WTC11 (cell line): ENCODE results near the gene MPPE1. TPM values are rescaled to one million over a fixed set of nuclear protein-coding genes. Genes with fewer than 3 reads are reported as not detected.

Source experiments
- ATAC-seq: fragments of 200-7000 bp; cut with Tn5 transposase; 2 replicates; pipeline ENCODE4 v1.10.0; 2021; ENCODE audit warnings: mild to moderate bottlenecking, moderate library complexity
- CTCF ChIA-PET: fragments of 300-600 bp; sonication (Branson Sonifier 250); formaldehyde crosslinking; loops from one replicate; lab custom pipeline; 2021; ENCODE audit warnings: antibody characterized with exemption; lab: Charles Lee
- POLR2A ChIA-PET: fragments of 350-600 bp; sonication (Branson Sonifier 250); formaldehyde crosslinking; loops from one replicate; lab custom pipeline; 2021; ENCODE audit warnings: antibody characterized with exemption; lab: Charles Lee
- DNase-seq: peaks from one replicate; pipeline ENCODE4 v3.0.0; 2021; ENCODE audit warnings: low spot score
- H3K27ac Mint-ChIP-seq: 2 replicates; pipeline ENCODE4 v1.8.0; 2021; ENCODE audit warnings: mixed read lengths
- H3K27me3 Mint-ChIP-seq: 2 replicates; pipeline ENCODE4 v1.8.0; 2021; ENCODE audit warnings: low read depth, mild to moderate bottlenecking, moderate library complexity, mixed read lengths
- H3K36me3 Mint-ChIP-seq: 2 replicates; pipeline ENCODE4 v1.8.0; 2021; ENCODE audit warnings: mixed read lengths
- H3K4me1 Mint-ChIP-seq: 2 replicates; pipeline ENCODE4 v1.8.0; 2022; ENCODE audit warnings: mixed read lengths
- H3K4me3 Mint-ChIP-seq: 2 replicates; pipeline ENCODE4 v1.8.0; 2021; ENCODE audit warnings: mild to moderate bottlenecking, moderate library complexity, mixed read lengths
- H3K9me3 Mint-ChIP-seq: 2 replicates; pipeline ENCODE4 v1.8.0; 2021; ENCODE audit warnings: mixed read lengths
- FOXJ3 ChIP-seq: sonication (generic); formaldehyde crosslinking; IDR thresholded peaks from 2 replicates; pipeline ENCODE4 v1.9.0; 2021; ENCODE audit warnings: missing genetic modification reagents, mild to moderate bottlenecking, borderline replicate concordance
- GABPB1 ChIP-seq: sonication (generic); formaldehyde crosslinking; IDR thresholded peaks from 2 replicates; pipeline ENCODE4 v1.8.1; 2023; ENCODE audit warnings: mild to moderate bottlenecking, missing genetic modification reagents
- JAZF1 ChIP-seq: fragments of 250-450 bp; sonication (Bioruptor Pico); IDR thresholded peaks from 2 replicates; pipeline ENCODE4 v1.9.0; 2021; ENCODE audit warnings: moderate library complexity, mild to moderate bottlenecking, inconsistent platforms
- SMAD4 ChIP-seq: sonication (generic); formaldehyde crosslinking; IDR thresholded peaks from 2 replicates; pipeline ENCODE4 v1.8.0; 2022; ENCODE audit warnings: mild to moderate bottlenecking, missing genetic modification reagents
- SP1 ChIP-seq: sonication (generic); formaldehyde crosslinking; conservative IDR thresholded peaks from 2 replicates; pipeline ENCODE4 v1.8.1; 2022; ENCODE audit warnings: missing genetic modification reagents
- TCF7 ChIP-seq: sonication (generic); formaldehyde crosslinking; IDR thresholded peaks from 2 replicates; pipeline ENCODE4 v1.8.0; 2022; ENCODE audit warnings: mild to moderate bottlenecking, low read depth, missing genetic modification reagents, moderate library complexity
- TP53 ChIP-seq: sonication (generic); formaldehyde crosslinking; IDR thresholded peaks from 2 replicates; pipeline ENCODE4 v1.8.1; 2023; ENCODE audit warnings: mild to moderate bottlenecking, missing genetic modification reagents
- ZNF232 ChIP-seq: sonication (generic); formaldehyde crosslinking; IDR thresholded peaks from 2 replicates; pipeline ENCODE4 v1.8.0; 2022; ENCODE audit warnings: mild to moderate bottlenecking, missing genetic modification reagents
- ZNF416 ChIP-seq: fragments of 250-450 bp; sonication (Bioruptor Pico); IDR thresholded peaks from 2 replicates; pipeline ENCODE4 v1.9.0; 2021; ENCODE audit warnings: mild to moderate bottlenecking, inconsistent platforms
- total RNA-seq: library from RNA; stranded (reverse); gene quantifications from 3 replicates; pipeline ENCODE4 v1.2.3, GENCODE V29; 2021
- TF ChIP-seq, protein P1 (sequence below): fragments of 250-450 bp; sonication (Bioruptor Pico); IDR thresholded peaks from 2 replicates; pipeline ENCODE4 v1.9.0; 2021; ENCODE audit warnings: mild to moderate bottlenecking, borderline replicate concordance
- TF ChIP-seq, protein P2 (sequence below): fragments of 250-450 bp; sonication (Bioruptor Pico); IDR thresholded peaks from 2 replicates; pipeline ENCODE4 v1.9.0; 2021; ENCODE audit warnings: mild to moderate bottlenecking
- TF ChIP-seq, protein P3 (sequence below): sonication (generic); formaldehyde crosslinking; IDR thresholded peaks from 2 replicates; pipeline ENCODE4 v1.8.0; 2022; ENCODE audit warnings: mild to moderate bottlenecking, missing genetic modification reagents
- TF ChIP-seq, protein P4 (sequence below): sonication (generic); formaldehyde crosslinking; IDR thresholded peaks from 2 replicates; pipeline ENCODE4 v1.8.0; 2022; ENCODE audit warnings: mild to moderate bottlenecking, missing genetic modification reagents
- TF ChIP-seq, protein P5 (sequence below): fragments of 250-450 bp; sonication (Bioruptor Pico); IDR thresholded peaks from 2 replicates; pipeline ENCODE4 v1.8.0; 2021; ENCODE audit warnings: mild to moderate bottlenecking
- TF ChIP-seq, protein P6 (sequence below): sonication (generic); formaldehyde crosslinking; conservative IDR thresholded peaks from 2 replicates; pipeline ENCODE4 v1.8.1; 2023; ENCODE audit warnings: mild to moderate bottlenecking, low read depth, missing genetic modification reagents, moderate library complexity
- TF ChIP-seq, protein P7 (sequence below): sonication (generic); formaldehyde crosslinking; IDR thresholded peaks from 2 replicates; pipeline ENCODE4 v1.8.0; 2022; ENCODE audit warnings: mild to moderate bottlenecking, missing genetic modification reagents
- TF ChIP-seq, protein P8 (sequence below): sonication (generic); formaldehyde crosslinking; IDR thresholded peaks from 2 replicates; pipeline ENCODE4 v1.8.1; 2023; ENCODE audit warnings: mild to moderate bottlenecking, missing genetic modification reagents
- TF ChIP-seq, protein P9 (sequence below): sonication (generic); formaldehyde crosslinking; IDR thresholded peaks from 2 replicates; pipeline ENCODE4 v1.8.1; 2023; ENCODE audit warnings: mild to moderate bottlenecking, missing genetic modification reagents, moderate library complexity

MPPE1 gene
- total RNA-seq, 1 experiment from 2014 or later, result 29.1 TPM

DNA sequence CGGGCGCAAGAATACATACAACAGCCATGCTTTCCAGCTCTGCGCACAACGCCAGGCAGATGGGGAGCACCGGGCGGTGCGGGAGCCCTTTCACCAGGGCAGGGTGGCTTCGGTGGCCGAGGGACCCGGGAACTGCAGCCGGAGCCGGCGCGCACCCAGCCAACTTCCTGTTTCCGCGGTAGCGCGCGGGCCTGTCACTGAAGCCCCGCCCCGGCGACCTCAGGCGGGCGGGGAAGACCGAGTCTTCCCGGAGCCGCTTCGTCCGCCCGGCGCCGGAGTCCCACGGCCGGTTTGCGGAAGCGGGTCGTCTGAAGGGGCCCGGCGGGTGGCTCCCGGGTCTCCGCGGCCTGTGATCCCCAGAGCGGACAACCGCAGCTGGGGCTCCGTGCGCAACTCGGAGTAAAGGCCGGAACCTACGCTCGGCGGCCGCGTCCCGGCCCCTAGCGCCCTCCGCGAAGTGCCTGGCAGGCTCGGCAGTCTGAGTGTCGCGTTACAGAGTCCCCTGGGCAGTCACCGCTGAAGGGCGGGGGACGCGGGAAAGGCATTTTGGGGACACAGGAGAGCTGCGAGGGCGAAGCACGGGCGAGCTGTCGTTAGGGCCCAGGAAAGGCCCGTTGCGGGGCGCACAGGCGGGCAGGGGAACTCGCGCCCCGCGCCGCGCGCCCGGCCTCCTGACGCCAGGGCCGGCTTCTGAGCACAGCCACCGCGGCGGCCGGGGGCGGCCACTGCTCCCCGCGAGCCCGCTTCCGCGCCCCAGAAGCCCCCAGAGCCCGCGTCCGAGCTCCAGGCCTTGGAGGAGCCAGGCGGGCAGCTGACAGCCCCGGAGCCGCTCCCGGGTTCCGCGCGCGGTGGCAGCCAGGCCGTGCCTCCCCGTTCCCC lies at the start of gene MPPE1 (continued):
- TF ChIP-seq, protein P1, sequence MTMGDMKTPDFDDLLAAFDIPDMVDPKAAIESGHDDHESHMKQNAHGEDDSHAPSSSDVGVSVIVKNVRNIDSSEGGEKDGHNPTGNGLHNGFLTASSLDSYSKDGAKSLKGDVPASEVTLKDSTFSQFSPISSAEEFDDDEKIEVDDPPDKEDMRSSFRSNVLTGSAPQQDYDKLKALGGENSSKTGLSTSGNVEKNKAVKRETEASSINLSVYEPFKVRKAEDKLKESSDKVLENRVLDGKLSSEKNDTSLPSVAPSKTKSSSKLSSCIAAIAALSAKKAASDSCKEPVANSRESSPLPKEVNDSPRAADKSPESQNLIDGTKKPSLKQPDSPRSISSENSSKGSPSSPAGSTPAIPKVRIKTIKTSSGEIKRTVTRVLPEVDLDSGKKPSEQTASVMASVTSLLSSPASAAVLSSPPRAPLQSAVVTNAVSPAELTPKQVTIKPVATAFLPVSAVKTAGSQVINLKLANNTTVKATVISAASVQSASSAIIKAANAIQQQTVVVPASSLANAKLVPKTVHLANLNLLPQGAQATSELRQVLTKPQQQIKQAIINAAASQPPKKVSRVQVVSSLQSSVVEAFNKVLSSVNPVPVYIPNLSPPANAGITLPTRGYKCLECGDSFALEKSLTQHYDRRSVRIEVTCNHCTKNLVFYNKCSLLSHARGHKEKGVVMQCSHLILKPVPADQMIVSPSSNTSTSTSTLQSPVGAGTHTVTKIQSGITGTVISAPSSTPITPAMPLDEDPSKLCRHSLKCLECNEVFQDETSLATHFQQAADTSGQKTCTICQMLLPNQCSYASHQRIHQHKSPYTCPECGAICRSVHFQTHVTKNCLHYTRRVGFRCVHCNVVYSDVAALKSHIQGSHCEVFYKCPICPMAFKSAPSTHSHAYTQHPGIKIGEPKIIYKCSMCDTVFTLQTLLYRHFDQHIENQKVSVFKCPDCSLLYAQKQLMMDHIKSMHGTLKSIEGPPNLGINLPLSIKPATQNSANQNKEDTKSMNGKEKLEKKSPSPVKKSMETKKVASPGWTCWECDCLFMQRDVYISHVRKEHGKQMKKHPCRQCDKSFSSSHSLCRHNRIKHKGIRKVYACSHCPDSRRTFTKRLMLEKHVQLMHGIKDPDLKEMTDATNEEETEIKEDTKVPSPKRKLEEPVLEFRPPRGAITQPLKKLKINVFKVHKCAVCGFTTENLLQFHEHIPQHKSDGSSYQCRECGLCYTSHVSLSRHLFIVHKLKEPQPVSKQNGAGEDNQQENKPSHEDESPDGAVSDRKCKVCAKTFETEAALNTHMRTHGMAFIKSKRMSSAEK, result no peak
- no peak for TF ChIP-seq FOXJ3 (CRISPR knock-in tag)
- TF ChIP-seq GABPB1 (CRISPR knock-in tag), result peak; percentile 36; the same call in 1 of the 2 replicates
- TF ChIP-seq ZNF416 (CRISPR knock-in tag), result no peak
- TF ChIP-seq, protein P2, sequence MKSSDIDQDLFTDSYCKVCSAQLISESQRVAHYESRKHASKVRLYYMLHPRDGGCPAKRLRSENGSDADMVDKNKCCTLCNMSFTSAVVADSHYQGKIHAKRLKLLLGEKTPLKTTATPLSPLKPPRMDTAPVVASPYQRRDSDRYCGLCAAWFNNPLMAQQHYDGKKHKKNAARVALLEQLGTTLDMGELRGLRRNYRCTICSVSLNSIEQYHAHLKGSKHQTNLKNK (CRISPR knock-in tag), result no peak
- no peak for TF ChIP-seq JAZF1
- TF ChIP-seq, protein P3, sequence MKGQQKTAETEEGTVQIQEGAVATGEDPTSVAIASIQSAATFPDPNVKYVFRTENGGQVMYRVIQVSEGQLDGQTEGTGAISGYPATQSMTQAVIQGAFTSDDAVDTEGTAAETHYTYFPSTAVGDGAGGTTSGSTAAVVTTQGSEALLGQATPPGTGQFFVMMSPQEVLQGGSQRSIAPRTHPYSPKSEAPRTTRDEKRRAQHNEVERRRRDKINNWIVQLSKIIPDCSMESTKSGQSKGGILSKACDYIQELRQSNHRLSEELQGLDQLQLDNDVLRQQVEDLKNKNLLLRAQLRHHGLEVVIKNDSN (CRISPR knock-in tag), result peak; percentile 11; the same call in 1 of the 2 replicates
- TF ChIP-seq, protein P4, sequence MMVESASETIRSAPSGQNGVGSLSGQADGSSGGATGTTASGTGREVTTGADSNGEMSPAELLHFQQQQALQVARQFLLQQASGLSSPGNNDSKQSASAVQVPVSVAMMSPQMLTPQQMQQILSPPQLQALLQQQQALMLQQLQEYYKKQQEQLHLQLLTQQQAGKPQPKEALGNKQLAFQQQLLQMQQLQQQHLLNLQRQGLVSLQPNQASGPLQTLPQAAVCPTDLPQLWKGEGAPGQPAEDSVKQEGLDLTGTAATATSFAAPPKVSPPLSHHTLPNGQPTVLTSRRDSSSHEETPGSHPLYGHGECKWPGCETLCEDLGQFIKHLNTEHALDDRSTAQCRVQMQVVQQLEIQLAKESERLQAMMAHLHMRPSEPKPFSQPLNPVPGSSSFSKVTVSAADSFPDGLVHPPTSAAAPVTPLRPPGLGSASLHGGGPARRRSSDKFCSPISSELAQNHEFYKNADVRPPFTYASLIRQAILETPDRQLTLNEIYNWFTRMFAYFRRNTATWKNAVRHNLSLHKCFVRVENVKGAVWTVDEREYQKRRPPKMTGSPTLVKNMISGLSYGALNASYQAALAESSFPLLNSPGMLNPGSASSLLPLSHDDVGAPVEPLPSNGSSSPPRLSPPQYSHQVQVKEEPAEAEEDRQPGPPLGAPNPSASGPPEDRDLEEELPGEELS (CRISPR knock-in tag), result no peak
- TF ChIP-seq, protein P5, sequence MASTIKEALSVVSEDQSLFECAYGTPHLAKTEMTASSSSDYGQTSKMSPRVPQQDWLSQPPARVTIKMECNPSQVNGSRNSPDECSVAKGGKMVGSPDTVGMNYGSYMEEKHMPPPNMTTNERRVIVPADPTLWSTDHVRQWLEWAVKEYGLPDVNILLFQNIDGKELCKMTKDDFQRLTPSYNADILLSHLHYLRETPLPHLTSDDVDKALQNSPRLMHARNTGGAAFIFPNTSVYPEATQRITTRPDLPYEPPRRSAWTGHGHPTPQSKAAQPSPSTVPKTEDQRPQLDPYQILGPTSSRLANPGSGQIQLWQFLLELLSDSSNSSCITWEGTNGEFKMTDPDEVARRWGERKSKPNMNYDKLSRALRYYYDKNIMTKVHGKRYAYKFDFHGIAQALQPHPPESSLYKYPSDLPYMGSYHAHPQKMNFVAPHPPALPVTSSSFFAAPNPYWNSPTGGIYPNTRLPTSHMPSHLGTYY (CRISPR knock-in tag), result no peak
- TF ChIP-seq ZNF232 (CRISPR knock-in tag), result no peak
- TF ChIP-seq, protein P6, sequence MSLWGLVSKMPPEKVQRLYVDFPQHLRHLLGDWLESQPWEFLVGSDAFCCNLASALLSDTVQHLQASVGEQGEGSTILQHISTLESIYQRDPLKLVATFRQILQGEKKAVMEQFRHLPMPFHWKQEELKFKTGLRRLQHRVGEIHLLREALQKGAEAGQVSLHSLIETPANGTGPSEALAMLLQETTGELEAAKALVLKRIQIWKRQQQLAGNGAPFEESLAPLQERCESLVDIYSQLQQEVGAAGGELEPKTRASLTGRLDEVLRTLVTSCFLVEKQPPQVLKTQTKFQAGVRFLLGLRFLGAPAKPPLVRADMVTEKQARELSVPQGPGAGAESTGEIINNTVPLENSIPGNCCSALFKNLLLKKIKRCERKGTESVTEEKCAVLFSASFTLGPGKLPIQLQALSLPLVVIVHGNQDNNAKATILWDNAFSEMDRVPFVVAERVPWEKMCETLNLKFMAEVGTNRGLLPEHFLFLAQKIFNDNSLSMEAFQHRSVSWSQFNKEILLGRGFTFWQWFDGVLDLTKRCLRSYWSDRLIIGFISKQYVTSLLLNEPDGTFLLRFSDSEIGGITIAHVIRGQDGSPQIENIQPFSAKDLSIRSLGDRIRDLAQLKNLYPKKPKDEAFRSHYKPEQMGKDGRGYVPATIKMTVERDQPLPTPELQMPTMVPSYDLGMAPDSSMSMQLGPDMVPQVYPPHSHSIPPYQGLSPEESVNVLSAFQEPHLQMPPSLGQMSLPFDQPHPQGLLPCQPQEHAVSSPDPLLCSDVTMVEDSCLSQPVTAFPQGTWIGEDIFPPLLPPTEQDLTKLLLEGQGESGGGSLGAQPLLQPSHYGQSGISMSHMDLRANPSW (CRISPR knock-in tag), result no peak

DNA sequence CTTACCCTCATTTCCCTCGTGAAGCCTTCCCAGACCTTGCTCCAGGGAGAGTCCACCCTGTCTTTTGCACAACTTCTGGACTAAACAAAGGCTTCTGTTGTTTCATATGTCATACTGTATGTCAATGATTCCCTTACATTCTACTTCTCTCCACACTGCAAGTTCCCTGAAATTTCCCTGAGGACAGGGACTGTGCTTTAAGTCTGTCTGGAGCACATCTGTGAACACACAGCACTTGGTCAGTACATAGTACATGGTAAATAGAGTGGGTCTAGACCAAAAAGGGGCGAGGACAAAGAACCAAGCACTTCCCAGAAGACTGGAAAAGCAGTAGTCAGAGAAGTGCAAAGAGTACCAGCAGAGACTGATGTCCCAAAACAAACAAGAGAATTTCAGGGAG lies 49.5 kb upstream of the MPPE1 start:
- ATAC-seq, result no peak
- Mint-ChIP-seq H3K36me3 (peaks cover 15% of the 10 kb centered on the region), H3K27me3 (no peaks in the 10 kb centered on the region; the same call in 1 of the 2 replicates), H3K9me3 (peaks cover 15% of the 10 kb centered on the region), H3K4me1 (peaks cover 21% of the 10 kb centered on the region), H3K4me3 (no peak overlapping the region), H3K27ac (no peak overlapping the region)
- CTCF ChIA-PET, result no interaction called here
- POLR2A ChIA-PET, result no interaction called here
- DNase-seq, result no peak
- TF ChIP-seq, protein P7, sequence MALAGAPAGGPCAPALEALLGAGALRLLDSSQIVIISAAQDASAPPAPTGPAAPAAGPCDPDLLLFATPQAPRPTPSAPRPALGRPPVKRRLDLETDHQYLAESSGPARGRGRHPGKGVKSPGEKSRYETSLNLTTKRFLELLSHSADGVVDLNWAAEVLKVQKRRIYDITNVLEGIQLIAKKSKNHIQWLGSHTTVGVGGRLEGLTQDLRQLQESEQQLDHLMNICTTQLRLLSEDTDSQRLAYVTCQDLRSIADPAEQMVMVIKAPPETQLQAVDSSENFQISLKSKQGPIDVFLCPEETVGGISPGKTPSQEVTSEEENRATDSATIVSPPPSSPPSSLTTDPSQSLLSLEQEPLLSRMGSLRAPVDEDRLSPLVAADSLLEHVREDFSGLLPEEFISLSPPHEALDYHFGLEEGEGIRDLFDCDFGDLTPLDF (CRISPR knock-in tag), result no peak
- TF ChIP-seq SP1 (CRISPR knock-in tag) (no peak), SMAD4 (CRISPR knock-in tag) (no peak), TP53 (CRISPR knock-in tag) (no peak), TCF7 (CRISPR knock-in tag) (no peak)
- TF ChIP-seq, protein P8, sequence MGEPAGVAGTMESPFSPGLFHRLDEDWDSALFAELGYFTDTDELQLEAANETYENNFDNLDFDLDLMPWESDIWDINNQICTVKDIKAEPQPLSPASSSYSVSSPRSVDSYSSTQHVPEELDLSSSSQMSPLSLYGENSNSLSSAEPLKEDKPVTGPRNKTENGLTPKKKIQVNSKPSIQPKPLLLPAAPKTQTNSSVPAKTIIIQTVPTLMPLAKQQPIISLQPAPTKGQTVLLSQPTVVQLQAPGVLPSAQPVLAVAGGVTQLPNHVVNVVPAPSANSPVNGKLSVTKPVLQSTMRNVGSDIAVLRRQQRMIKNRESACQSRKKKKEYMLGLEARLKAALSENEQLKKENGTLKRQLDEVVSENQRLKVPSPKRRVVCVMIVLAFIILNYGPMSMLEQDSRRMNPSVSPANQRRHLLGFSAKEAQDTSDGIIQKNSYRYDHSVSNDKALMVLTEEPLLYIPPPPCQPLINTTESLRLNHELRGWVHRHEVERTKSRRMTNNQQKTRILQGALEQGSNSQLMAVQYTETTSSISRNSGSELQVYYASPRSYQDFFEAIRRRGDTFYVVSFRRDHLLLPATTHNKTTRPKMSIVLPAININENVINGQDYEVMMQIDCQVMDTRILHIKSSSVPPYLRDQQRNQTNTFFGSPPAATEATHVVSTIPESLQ (CRISPR knock-in tag), result no peak
- TF ChIP-seq, protein P9, sequence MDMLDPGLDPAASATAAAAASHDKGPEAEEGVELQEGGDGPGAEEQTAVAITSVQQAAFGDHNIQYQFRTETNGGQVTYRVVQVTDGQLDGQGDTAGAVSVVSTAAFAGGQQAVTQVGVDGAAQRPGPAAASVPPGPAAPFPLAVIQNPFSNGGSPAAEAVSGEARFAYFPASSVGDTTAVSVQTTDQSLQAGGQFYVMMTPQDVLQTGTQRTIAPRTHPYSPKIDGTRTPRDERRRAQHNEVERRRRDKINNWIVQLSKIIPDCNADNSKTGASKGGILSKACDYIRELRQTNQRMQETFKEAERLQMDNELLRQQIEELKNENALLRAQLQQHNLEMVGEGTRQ, result no peak
